Stimulated activated CD8-positive, alpha-beta memory T cell treated with anti-CD3 and anti-CD28 coated beads, Interleukin-4, amount 100 ng/mL, for 1 hour (primary cell): Measurements from ENCODE around the gene ROM1.
"Not testable (repeated sequence)": the region's sequence is repeated elsewhere in the genome, so short reads cannot be mapped to it uniquely, and the experiment has no call there.

ENCODE experiments used
- DNase-seq, 2 donors: peaks; one replicate each; pipeline ENCODE4 v3.0.0-alpha.2; 2020; ENCODE audit warnings: low read depth in 2 of 2, low spot score in 1 of 2

The ROM1 gene

GRCh38 chr11:62612366-62613290 lies at the start of gene ROM1, which contains the start of gene EML3:
ROM1 (plus strand) TSS chr11:62613257; CDS start chr11:62613282, 25 bp downstream.
EML3 (minus strand) TSS chr11:62612775; CDS start chr11:62612457, 318 bp downstream.
- peak; percentile 76 to 77 for DNase-seq

- DNase-seq, result no peak
Measured at GRCh38 chr11:62565100-62565802, 47.8 kb upstream of the ROM1 start.

GRCh38 chr11:62566247-62566646 lies 46.8 kb upstream of the ROM1 start:
- no peak for DNase-seq

GRCh38 chr11:62567018-62567633 lies 45.9 kb upstream of the ROM1 start:
- DNase-seq, result no peak

GRCh38 chr11:62569611-62570010 lies 43.4 kb upstream of the ROM1 start:
- no peak for DNase-seq

GRCh38 chr11:62570903-62571302 lies 42.2 kb upstream of the ROM1 start:
- not testable (repeated sequence) for DNase-seq

GRCh38 chr11:62571493-62571892 lies 41.6 kb upstream of the ROM1 start:
- not testable (repeated sequence) for DNase-seq

GRCh38 chr11:62572431-62572830 lies 40.6 kb upstream of the ROM1 start:
- DNase-seq, result no peak

- DNase-seq, result no peak
Measured at GRCh38 chr11:62573006-62573591, 40.0 kb upstream of the ROM1 start.

GRCh38 chr11:62573592-62574362 lies 39.3 kb upstream of the ROM1 start, which contains the start of gene EEF1G:
EEF1G (minus strand) TSS chr11:62573891; CDS start chr11:62573842, 49 bp downstream.
- DNase-seq, result peak; percentile 89 to 96

GRCh38 chr11:62574363-62575071 lies 38.5 kb upstream of the ROM1 start:
- DNase-seq, result no peak

- no peak for DNase-seq
Measured at GRCh38 chr11:62575156-62575555, 37.9 kb upstream of the ROM1 start.

- DNase-seq, result no peak
Measured at GRCh38 chr11:62575837-62576236, 37.2 kb upstream of the ROM1 start.

GRCh38 chr11:62577046-62577714 lies 35.9 kb upstream of the ROM1 start:
- no peak for DNase-seq

- DNase-seq, result no peak
Measured at GRCh38 chr11:62578541-62578940, 34.5 kb upstream of the ROM1 start.

- no peak for DNase-seq
Measured at GRCh38 chr11:62579252-62579651, 33.8 kb upstream of the ROM1 start.

GRCh38 chr11:62580959-62581715 lies 31.9 kb upstream of the ROM1 start:
- no peak for DNase-seq

GRCh38 chr11:62581735-62582134 lies 31.3 kb upstream of the ROM1 start:
- not testable (repeated sequence) for DNase-seq
